ENCODE data around the gene GRM6.

- TF ChIP-seq CTCF (IDR thresholded peaks at IDR 0.05; ENCODE audit: low read length) (no peak), EZH2 (optimal IDR thresholded peaks at IDR 0.05; ENCODE audit: low read depth, low read length) (no peak)
These were observed 4.6 kb downstream of the GRM6 start for GRCh38 chr5:178990491-178990890.
